GM19193 (cell line): ENCODE data around the gene SNED1.

ENCODE experiments used
- POLR2A ChIP-seq: IDR thresholded peaks from 4 replicates; pipeline ENCODE4 v1.6.1; 2011; ENCODE audit not compliant: insufficient read depth, insufficient read length; ENCODE audit errors: extremely low read depth

Gene SNED1

GRCh38 chr2:240981280-240981679, 17.1 kb upstream of the SNED1 start:
- TF ChIP-seq POLR2A: no peak

GRCh38 chr2:240981871-240982800, 16.3 kb upstream of the SNED1 start:
- no peak for TF ChIP-seq POLR2A

GRCh38 chr2:240982821-240983281, 15.6 kb upstream of the SNED1 start:
- no peak for TF ChIP-seq POLR2A

GRCh38 chr2:240983361-240983995, 14.9 kb upstream of the SNED1 start:
- no peak for TF ChIP-seq POLR2A

- TF ChIP-seq POLR2A: no peak
These were observed 14.4 kb upstream of the SNED1 start for GRCh38 chr2:240983996-240984498.

GRCh38 chr2:240985881-240986786, 12.3 kb upstream of the SNED1 start:
- no peak for TF ChIP-seq POLR2A

- TF ChIP-seq POLR2A: no peak
These were observed 11.5 kb upstream of the SNED1 start for GRCh38 chr2:240986787-240987411.

- TF ChIP-seq POLR2A: no peak
These were observed 10.8 kb upstream of the SNED1 start for GRCh38 chr2:240987588-240987987.

- no peak for TF ChIP-seq POLR2A
These were observed 10.3 kb upstream of the SNED1 start for GRCh38 chr2:240988146-240988545.

GRCh38 chr2:240988571-240989271, 9.7 kb upstream of the SNED1 start:
- no peak for TF ChIP-seq POLR2A

- no peak for TF ChIP-seq POLR2A
These were observed 8.8 kb upstream of the SNED1 start for GRCh38 chr2:240989451-240990265.

GRCh38 chr2:240990266-240990529, 8.2 kb upstream of the SNED1 start:
- no peak for TF ChIP-seq POLR2A

- no peak for TF ChIP-seq POLR2A
These were observed 7.6 kb upstream of the SNED1 start for GRCh38 chr2:240990726-240991377.
